OCI-LY1 (cell line): Measurements from ENCODE around the gene RAF1.
A peak's percentile ranks its signal among the peaks of the same experiment; 100 is the strongest.
"Not testable (repeated sequence)": the region's sequence is repeated elsewhere in the genome, so short reads cannot be mapped to it uniquely, and the experiment has no call there.

Experiments used
- H2AFZ ChIP-seq: fragments of 200-600 bp; sonication (generic), shearing (Covaris generic); 2 replicates; pipeline ENCODE4 v1.6.0; 2014; ENCODE audit warnings: antibody characterized with exemption, mild to moderate bottlenecking, low read length
- H3F3A ChIP-seq: fragments of 200-600 bp; sonication (generic), shearing (Covaris generic); 2 replicates; pipeline ENCODE4 v1.6.0; 2014; ENCODE audit warnings: mild to moderate bottlenecking, antibody characterized with exemption, low read length, moderate library complexity; ENCODE audit not compliant: insufficient read depth
- H3K27ac ChIP-seq: fragments of 200-600 bp; sonication (generic); 2 replicates; pipeline ENCODE4 v1.5.1; 2014; ENCODE audit warnings: low read length, mixed run types, mild to moderate bottlenecking, low read depth; ENCODE audit not compliant: poor library complexity, severe bottlenecking
- H3K27me3 ChIP-seq: fragments of 200-600 bp; sonication (generic); 2 replicates; pipeline ENCODE4 v1.6.0; 2014; ENCODE audit warnings: antibody characterized with exemption, mild to moderate bottlenecking, low read length, moderate library complexity; ENCODE audit not compliant: insufficient read depth
- H3K36me3 ChIP-seq: fragments of 200-600 bp; sonication (generic); 2 replicates; pipeline ENCODE4 v1.6.1; 2014; ENCODE audit warnings: mild to moderate bottlenecking, antibody characterized with exemption, low read length, moderate library complexity, mixed read lengths; ENCODE audit not compliant: insufficient read depth
- H3K4me1 ChIP-seq: fragments of 200-600 bp; sonication (generic); 2 replicates; pipeline ENCODE4 v1.5.1; 2014; ENCODE audit warnings: mild to moderate bottlenecking, low read length, moderate library complexity; ENCODE audit not compliant: insufficient read depth, severe bottlenecking
- H3K4me2 ChIP-seq: fragments of 200-600 bp; sonication (generic), shearing (Covaris generic); 2 replicates; pipeline ENCODE4 v1.6.1; 2014; ENCODE audit warnings: low read length
- H3K4me3 ChIP-seq: fragments of 200-600 bp; sonication (generic); 2 replicates; pipeline ENCODE4 v1.5.1; 2014; ENCODE audit warnings: low read length, low read depth, mild to moderate bottlenecking, mixed read lengths; ENCODE audit not compliant: poor library complexity, severe bottlenecking
- H3K79me2 ChIP-seq: fragments of 200-600 bp; shearing (Covaris generic); 2 replicates; pipeline ENCODE4 v1.6.1; 2016; ENCODE audit warnings: mixed run types, low read length, mixed read lengths; ENCODE audit not compliant: insufficient read depth
- H3K9ac ChIP-seq: fragments of 200-600 bp; sonication (generic), shearing (Covaris generic); 2 replicates; pipeline ENCODE4 v1.6.1; 2014; ENCODE audit warnings: mild to moderate bottlenecking, low read length, mixed read lengths
- H3K9me2 ChIP-seq: fragments of 200-600 bp; sonication (generic), shearing (Covaris generic); 2 replicates; pipeline ENCODE4 v1.6.1; 2014; ENCODE audit warnings: low read depth, mild to moderate bottlenecking, low read length, mixed read lengths
- H3K9me3 ChIP-seq: fragments of 200-600 bp; shearing (Covaris generic); 2 replicates; pipeline ENCODE4 v1.6.1; 2014; ENCODE audit warnings: low read length, mixed read lengths
- H4K20me1 ChIP-seq: fragments of 200-600 bp; sonication (generic), shearing (Covaris generic); 2 replicates; pipeline ENCODE4 v1.6.0; 2016; ENCODE audit warnings: mild to moderate bottlenecking, low read length; ENCODE audit not compliant: insufficient read depth
- CTCF ChIP-seq: fragments of 200-600 bp; sonication (generic), shearing (Covaris generic); IDR thresholded peaks from 2 replicates; pipeline ENCODE4 v1.5.1; 2017; ENCODE audit warnings: mild to moderate bottlenecking, antibody characterized with exemption, low read length, moderate library complexity, mixed read lengths
- EZH2 ChIP-seq: fragments of 200-600 bp; sonication (generic), shearing (Covaris generic); IDR thresholded peaks from 2 replicates; pipeline ENCODE4 v1.8.0; 2017; ENCODE audit warnings: borderline replicate concordance, mixed run types, mild to moderate bottlenecking, antibody characterized with exemption, low read length, moderate library complexity, mixed read lengths

The RAF1 gene

GRCh38 chr3:12629560-12629959 lies 34.4 kb downstream of the RAF1 start:
- H2AFZ ChIP-seq, result no peak overlapping the region
- peaks cover 36% of the 10 kb centered on the region for H3K4me1 ChIP-seq
- no peaks in the 10 kb centered on the region for H4K20me1 ChIP-seq
- H3K27ac ChIP-seq, result peak overlapping the region; percentile 31
- no peak overlapping the region for H3K9ac ChIP-seq
- H3K79me2 ChIP-seq, result peaks cover 99% of the 10 kb centered on the region
- no peak overlapping the region for H3K4me2 ChIP-seq
- H3K36me3 ChIP-seq, result 0 out of 2 replicates have a peak, but pooled peaks cover 4% of the 10 kb centered on the region
- no peaks in the 10 kb centered on the region for H3K9me3 ChIP-seq
- H3F3A ChIP-seq, result no peaks in the 10 kb centered on the region
- H3K9me2 ChIP-seq, result no peaks in the 10 kb centered on the region
- no peak overlapping the region for H3K4me3 ChIP-seq
- no peak for TF ChIP-seq EZH2
- TF ChIP-seq CTCF, result no peak
- no peaks in the 10 kb centered on the region for H3K27me3 ChIP-seq

- H3K9ac ChIP-seq, result no peak overlapping the region
- H3K36me3 ChIP-seq, result 0 out of 2 replicates have a peak, but pooled peaks cover 4% of the 10 kb centered on the region
- no peaks in the 10 kb centered on the region for H3F3A ChIP-seq
- no peak overlapping the region for H3K4me2 ChIP-seq
- peaks cover 36% of the 10 kb centered on the region for H3K4me1 ChIP-seq
- no peaks in the 10 kb centered on the region for H3K27me3 ChIP-seq
- no peaks in the 10 kb centered on the region for H3K9me2 ChIP-seq
- no peak overlapping the region for H2AFZ ChIP-seq
- no peak overlapping the region for H3K27ac ChIP-seq
- no peaks in the 10 kb centered on the region for H4K20me1 ChIP-seq
- no peak overlapping the region for H3K4me3 ChIP-seq
- no peak for TF ChIP-seq EZH2
- no peak for TF ChIP-seq CTCF
- H3K9me3 ChIP-seq, result no peaks in the 10 kb centered on the region
- H3K79me2 ChIP-seq, result peaks cover 100% of the 10 kb centered on the region
These were observed 35.1 kb downstream of the RAF1 start for GRCh38 chr3:12628813-12629212.

- H3K4me3 ChIP-seq, result no peak overlapping the region
- H3K27me3 ChIP-seq, result no peaks in the 10 kb centered on the region
- no peak overlapping the region for H3K9ac ChIP-seq
- H3K79me2 ChIP-seq, result peaks cover 98% of the 10 kb centered on the region
- H3K4me1 ChIP-seq, result peaks cover 34% of the 10 kb centered on the region
- H4K20me1 ChIP-seq, result no peaks in the 10 kb centered on the region
- no peak for TF ChIP-seq EZH2
- TF ChIP-seq CTCF, result no peak
- no peak overlapping the region for H3K27ac ChIP-seq
- H3K9me2 ChIP-seq, result no peaks in the 10 kb centered on the region
- no peaks in the 10 kb centered on the region for H3K9me3 ChIP-seq
- no peaks in the 10 kb centered on the region for H3F3A ChIP-seq
- H2AFZ ChIP-seq, result no peak overlapping the region
- H3K36me3 ChIP-seq, result 0 out of 2 replicates have a peak, but pooled peaks cover 4% of the 10 kb centered on the region
- no peak overlapping the region for H3K4me2 ChIP-seq
These were observed 36.5 kb downstream of the RAF1 start for GRCh38 chr3:12627370-12627769.

GRCh38 chr3:12624964-12625363 lies 39.0 kb downstream of the RAF1 start:
- H3K79me2 ChIP-seq, result peaks cover 98% of the 10 kb centered on the region
- not testable (repeated sequence) for H3K27ac ChIP-seq, H3K27me3 ChIP-seq, H3K9ac ChIP-seq, H2AFZ ChIP-seq, H3K4me2 ChIP-seq, H3K9me2 ChIP-seq, H3K36me3 ChIP-seq, H3K4me3 ChIP-seq, H3F3A ChIP-seq, H4K20me1 ChIP-seq, H3K9me3 ChIP-seq
- H3K4me1 ChIP-seq, result peaks cover 24% of the 10 kb centered on the region
